H1 (cell line): ENCODE results near the gene CASZ1. TPM values are rescaled to one million over a fixed set of nuclear protein-coding genes. Genes with fewer than 3 reads are reported as not detected.

Experiments
- RAD21 ChIP-seq, 2 experiments: IDR thresholded peaks in 1 of 2; conservative IDR thresholded peaks in 1 of 2; 2 replicates each; pipeline ENCODE4 v1.6.1; 2011; ENCODE audit warnings: low read depth in 2 of 2, low read length in 2 of 2, improper control_type of control experiment in 1 of 2, inconsistent platforms in 1 of 2, mild to moderate bottlenecking in 1 of 2, moderate library complexity in 1 of 2
- polyA plus RNA-seq, 7 experiments: library from polyadenylated mRNA; depleted of rRNA in 3 of 7; stranded (reverse) in 5 of 7; unstranded in 2 of 7; fragments of >200 nt in 5 of 7; fragments of 200-250 nt in 2 of 7; gene quantifications; 1 replicate in 5 of 7; 2 replicates in 1 of 7; 4 replicates in 1 of 7; pipeline versions ENCODE4 v1.2.1 to v1.2.3, GENCODE V29; 2011 to 2013; ENCODE audit warnings: missing spikeins in 2 of 7, mixed read lengths in 2 of 7
- total RNA-seq: library from RNA; stranded (reverse); fragmentation: NEBNext Ultra II Directional; extraction: Animal tissue kit (Norgen Biotek cat#: 25700); gene quantifications from 2 replicates; pipeline ENCODE4 v1.2.1, GENCODE V29; 2021
- TF ChIP-seq, protein P1 (sequence below): IDR thresholded peaks from 2 replicates; pipeline ENCODE4 v1.6.1; 2012; ENCODE audit warnings: low read length, inconsistent platforms

Gene CASZ1
- total and polyA plus RNA-seq, 2 of the 8 experiments (the other 6 are each of a cell fraction or from before 2014, with no cell fraction given), result 4.4 to 7.7 TPM

DNA sequence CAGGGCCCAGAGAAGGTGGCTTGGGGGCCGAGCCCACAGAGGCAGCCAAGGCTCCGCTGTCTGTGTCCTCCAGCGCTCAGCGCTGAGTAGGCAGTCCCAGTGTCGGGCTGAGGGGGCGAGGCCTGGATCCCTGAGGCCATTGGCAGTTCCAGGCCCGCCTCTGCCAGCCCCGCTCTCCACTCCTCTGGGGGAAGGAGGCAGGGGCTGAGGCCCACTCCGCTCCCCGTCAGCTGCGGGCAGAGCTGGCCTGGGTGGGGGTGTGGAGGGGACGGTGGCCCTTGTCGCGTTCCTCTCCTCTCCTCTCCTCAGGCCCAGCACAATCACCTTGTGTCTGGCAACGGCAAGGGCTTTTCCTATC, 132.8 kb downstream of the CASZ1 start (continued):
- peak in 1 of 2 experiments; percentile 21; a peak in 1 of 4 replicates for TF ChIP-seq RAD21 (IDR thresholded peaks at IDR 0.05 in 1 of 2, conservative IDR thresholded peaks at IDR 0.05 in 1 of 2; ENCODE audit: low read depth in 2 of 2, low read length in 2 of 2)
- TF ChIP-seq, protein P1, sequence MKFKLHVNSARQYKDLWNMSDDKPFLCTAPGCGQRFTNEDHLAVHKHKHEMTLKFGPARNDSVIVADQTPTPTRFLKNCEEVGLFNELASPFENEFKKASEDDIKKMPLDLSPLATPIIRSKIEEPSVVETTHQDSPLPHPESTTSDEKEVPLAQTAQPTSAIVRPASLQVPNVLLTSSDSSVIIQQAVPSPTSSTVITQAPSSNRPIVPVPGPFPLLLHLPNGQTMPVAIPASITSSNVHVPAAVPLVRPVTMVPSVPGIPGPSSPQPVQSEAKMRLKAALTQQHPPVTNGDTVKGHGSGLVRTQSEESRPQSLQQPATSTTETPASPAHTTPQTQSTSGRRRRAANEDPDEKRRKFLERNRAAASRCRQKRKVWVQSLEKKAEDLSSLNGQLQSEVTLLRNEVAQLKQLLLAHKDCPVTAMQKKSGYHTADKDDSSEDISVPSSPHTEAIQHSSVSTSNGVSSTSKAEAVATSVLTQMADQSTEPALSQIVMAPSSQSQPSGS, result no peak
